ENCODE data around the gene ZNF346.
"Not testable (repeated sequence)": the region's sequence is repeated elsewhere in the genome, so short reads cannot be mapped to it uniquely, and the experiment has no call there.

The ZNF346 gene

GRCh38 chr5:177008716-177009115, 13.8 kb upstream of the ZNF346 start:
- no peak for DNase-seq (ENCODE audit: low read depth, low spot score)

- no peak for DNase-seq (ENCODE audit: low read depth, low spot score)
Measured at GRCh38 chr5:177010153-177010552, 12.3 kb upstream of the ZNF346 start.

DNA sequence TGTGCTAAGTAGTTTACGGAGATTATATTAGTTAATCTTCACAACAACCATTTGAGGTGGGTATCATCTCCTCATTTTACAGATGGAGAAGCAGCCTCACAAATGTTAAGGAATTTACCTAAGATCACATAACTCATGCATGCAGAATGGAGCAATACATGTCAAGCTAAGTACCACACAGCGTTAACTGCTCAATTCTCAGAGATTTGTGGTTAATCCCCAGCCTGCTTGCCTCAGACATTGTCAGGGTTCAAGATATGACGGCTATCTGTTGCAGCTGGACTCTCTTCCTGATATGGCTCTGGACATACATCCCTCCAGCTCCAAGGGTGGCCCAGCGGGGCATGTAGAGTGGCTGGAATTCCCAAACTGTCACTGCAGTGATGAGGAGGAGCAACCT, 7.3 kb upstream of the ZNF346 start:
- DNase-seq (ENCODE audit: low read depth, low spot score), result no peak

DNA sequence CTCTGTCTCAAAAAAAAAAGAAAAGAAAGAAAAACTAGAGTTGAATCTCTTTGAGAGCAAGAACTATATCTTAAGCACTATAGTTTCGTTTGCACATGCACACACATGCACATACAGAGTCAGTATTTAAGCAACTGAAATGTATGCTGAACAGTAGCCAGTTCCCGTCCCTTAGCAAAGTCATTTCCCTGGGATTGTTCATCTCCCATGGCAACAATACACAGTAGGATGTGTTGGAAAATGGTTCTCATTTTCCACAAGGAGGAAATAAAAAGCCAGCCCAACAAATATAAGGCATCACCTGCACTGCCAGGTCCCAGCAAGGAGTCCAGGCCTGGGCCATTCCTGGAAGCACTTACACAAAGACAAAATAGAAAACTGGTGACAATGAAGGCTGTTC, 4.2 kb upstream of the ZNF346 start:
- no peak for DNase-seq (ENCODE audit: low read depth, low spot score)

- DNase-seq (ENCODE audit: low read depth, low spot score), result no peak
Measured at GRCh38 chr5:177020033-177020432, 2.5 kb upstream of the ZNF346 start.

GRCh38 chr5:177023303-177023664, 788 bp downstream of the ZNF346 start:
- no peak for DNase-seq (ENCODE audit: low read depth, low spot score)

GRCh38 chr5:177024559-177024958, 2.1 kb downstream of the ZNF346 start:
- no peak for DNase-seq (ENCODE audit: low read depth, low spot score)

GRCh38 chr5:177025101-177025601, 2.7 kb downstream of the ZNF346 start:
- no peak for DNase-seq (ENCODE audit: low read depth, low spot score)

- DNase-seq (ENCODE audit: low read depth, low spot score), result no peak
Measured at GRCh38 chr5:177027665-177028064, 5.2 kb downstream of the ZNF346 start.

- no peak for DNase-seq (ENCODE audit: low read depth, low spot score)
Measured at GRCh38 chr5:177029498-177029897, 7.0 kb downstream of the ZNF346 start.

GRCh38 chr5:177035976-177036375, 13.5 kb downstream of the ZNF346 start:
- no peak for DNase-seq (ENCODE audit: low read depth, low spot score)

DNA sequence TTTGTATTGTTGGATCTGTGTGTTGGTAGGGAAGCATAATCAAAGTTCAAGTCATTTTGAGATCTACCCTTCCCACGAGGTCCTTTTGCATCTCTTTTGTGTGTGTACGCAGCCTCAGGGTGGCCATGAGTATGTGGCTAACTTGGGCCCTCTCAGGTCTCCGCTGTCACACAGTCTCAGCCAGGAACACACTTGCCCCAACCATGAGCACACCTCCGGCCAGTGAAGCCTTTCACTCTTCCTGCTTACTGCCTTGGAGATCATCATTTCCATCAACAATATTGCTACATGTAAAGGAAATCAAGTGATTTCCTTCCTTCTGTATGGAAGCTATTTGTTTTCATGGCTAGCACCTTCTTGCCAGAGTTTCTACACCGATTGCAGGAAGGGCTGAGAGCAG, 13.9 kb downstream of the ZNF346 start:
- DNase-seq (ENCODE audit: low read depth, low spot score), result no peak

- no peak for DNase-seq (ENCODE audit: low read depth, low spot score)
Measured at GRCh38 chr5:177036921-177037320, 14.4 kb downstream of the ZNF346 start.

GRCh38 chr5:177040814-177041420, 18.4 kb downstream of the ZNF346 start:
- no peak for DNase-seq (ENCODE audit: low read depth, low spot score)

DNA sequence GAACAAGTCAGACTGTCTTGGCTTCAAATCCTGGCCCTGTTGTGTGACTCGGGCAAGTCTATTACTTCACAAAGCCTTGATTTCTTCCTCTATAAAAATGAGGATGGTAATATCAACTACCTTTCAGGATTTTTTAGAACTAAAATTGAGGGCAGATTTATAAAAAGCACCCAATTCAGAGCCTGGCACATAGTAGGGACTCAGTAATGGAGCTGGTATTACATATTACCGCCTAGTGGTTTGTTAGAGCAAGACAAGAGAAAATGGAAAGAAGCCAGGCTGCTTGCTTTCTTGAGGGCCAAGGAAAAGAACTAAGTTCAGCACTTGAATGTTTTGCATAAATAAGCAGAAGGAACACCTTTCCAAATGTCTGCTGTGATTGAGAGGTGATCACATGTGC, 19.4 kb downstream of the ZNF346 start:
- no peak for DNase-seq (ENCODE audit: low read depth, low spot score)

- DNase-seq (ENCODE audit: low read depth, low spot score), result no peak
Measured at GRCh38 chr5:177043114-177043513, 20.6 kb downstream of the ZNF346 start.

DNA sequence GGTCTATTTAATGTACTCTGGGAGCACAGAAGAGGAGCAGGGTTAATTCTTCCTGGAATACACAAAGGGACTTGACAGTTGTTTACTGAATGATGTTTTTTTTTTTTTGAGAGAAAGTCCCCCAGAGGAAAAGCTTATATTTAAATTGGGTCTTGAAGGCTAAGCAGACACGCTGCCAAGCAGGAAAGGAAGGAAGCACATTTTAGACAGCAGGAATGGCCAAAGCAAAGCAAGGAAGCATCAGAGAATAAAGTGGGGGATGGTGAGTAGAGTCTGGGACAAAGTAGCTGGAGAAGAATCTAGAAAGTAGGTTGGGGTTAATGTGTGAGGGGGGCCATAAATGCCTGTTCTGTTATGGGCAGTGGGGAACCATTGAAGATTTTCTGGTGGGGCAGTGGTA, 21.5 kb downstream of the ZNF346 start:
- DNase-seq (ENCODE audit: low read depth, low spot score), result no peak

DNA sequence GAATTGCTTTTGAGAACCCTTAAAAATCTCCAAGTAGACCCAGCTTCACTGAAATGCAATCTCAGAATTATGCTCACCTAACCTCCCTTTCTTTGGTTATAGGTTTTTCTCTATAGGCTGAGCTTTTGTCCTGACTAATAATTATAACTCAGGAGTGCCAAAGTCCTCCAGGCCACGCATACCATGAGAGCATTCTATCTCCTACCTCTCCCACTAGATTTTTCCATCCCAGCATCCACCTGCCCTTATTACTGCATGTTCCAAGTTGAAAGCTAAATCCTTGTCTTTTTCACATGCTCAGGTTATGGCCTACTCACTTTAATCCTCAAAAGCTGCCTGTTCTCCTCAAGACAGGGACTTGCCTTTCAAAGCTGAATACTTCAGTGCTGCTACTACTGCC, 22.1 kb downstream of the ZNF346 start:
- DNase-seq (ENCODE audit: low read depth, low spot score), result no peak

DNA sequence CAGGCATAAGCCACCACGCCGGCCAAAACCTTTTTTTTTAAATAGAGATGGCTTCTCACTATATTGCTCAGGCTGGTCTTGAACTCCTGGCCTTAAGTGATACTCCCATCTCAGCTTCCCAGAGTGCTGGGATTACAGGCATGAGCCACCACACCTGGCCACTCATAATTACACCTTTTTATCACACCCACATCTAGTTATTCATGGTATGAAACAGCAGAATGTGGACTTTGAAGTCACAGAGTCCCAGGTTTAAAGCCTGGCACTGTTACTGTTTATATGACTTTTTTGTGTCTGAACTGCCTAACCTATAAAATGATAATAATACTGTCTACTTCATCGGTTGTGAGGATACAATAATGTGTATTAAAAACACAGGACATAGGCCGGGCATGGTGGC, 23.1 kb downstream of the ZNF346 start:
- no peak for DNase-seq (ENCODE audit: low read depth, low spot score)

- not testable (repeated sequence) for DNase-seq (ENCODE audit: low read depth, low spot score)
Measured at GRCh38 chr5:177048531-177048930, 26.0 kb downstream of the ZNF346 start.

DNA sequence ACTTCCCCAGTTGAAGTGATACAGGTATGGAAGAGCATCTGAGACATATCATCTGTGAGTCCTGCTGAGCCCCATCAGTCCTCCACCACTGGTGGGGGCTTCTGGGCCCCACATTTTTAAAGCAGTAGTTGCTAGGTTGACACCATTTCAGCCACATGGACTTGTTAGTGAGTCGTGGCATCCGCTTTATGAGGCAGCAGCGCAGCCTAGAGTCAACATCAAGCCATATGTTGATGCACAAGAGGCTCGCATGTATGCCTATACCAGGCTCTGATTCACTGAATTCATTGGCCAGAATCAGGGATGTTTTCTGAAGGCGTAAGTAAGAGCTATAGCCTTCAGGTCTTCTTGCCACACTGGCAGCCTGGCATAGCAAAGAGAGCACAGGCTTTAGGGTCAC, 26.8 kb downstream of the ZNF346 start:
- DNase-seq (ENCODE audit: low read depth, low spot score), result no peak

DNA sequence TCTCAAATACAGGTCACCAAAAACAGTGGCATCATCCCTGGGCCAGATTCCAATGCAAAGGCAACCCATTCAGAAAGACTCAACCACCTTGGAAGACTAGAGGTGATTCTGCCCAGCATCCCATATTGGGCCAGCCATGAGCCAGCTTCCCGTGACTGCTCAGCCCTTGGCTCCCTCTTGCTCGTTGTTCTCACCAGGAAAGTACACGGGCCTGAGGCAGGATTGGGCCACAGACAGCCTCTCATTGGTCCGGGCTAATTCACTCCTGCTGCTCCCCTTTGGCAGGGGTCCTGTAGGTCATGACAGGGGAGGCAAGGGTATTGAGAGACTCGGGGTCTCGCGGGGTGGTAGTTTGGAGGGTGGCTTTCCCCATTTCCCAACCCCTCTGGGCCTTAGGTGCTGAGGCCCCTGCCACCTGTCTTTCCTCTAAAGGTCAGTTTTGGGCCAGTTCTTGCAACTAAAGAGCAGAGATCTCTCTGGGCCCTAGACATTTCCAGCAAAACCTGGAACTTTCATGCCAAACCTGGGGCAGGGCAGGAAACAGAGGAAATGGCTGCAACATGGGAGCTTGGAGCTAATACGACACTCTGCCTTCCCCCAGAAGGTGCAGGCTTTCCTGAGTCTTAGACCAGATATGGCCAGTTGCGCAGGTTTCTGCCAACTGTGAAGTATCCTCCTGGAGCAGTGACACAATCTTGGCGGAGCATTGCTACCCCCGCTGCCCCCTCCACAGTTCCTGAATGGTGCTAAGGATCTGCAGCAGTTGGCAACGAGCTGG, 42.2 kb downstream of the ZNF346 start:
- DNase-seq (ENCODE audit: low read depth, low spot score), result no peak

GRCh38 chr5:177065491-177065890, 43.0 kb downstream of the ZNF346 start:
- no peak for DNase-seq (ENCODE audit: low read depth, low spot score)
